Measurements from ENCODE around the gene RANGAP1. TPM values are rescaled to one million over a fixed set of nuclear protein-coding genes. Genes with fewer than 3 reads are reported as not detected.
"Not testable (repeated sequence)": the region's sequence is repeated elsewhere in the genome, so short reads cannot be mapped to it uniquely, and the experiment has no call there.

Gene RANGAP1
- polyA plus RNA-seq, 1 donor (not counting 4 experiments of a cell fraction or from before 2014, with no cell fraction given): 85.9 TPM

DNA sequence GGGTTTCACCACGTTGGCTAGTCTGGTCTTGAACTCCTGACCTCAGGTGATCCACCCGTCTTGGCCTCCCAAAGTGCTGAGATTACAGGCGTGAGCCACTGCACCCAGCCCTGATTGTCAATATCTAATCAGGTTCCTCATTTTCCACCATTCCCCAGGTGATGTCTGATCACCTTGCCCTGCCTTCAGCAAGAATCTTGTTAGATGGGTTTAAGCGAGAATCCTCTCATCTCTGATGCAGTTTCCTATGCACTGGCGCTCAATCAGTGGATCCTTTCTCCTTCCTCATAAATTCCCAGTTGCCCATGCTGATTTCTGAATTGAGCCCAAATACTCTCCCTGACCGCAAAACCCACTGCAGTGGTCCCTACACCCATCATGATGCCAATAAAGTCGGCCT is 14.7 kb upstream of the RANGAP1 start:
- peak overlapping the region; percentile 75 for H3K27ac ChIP-seq (ENCODE audit: control insufficient read depth, insufficient read depth, low read length)
- H3K36me3 ChIP-seq (ENCODE audit: control insufficient read depth in 2 of 2, extremely low read depth in 1 of 2, insufficient read depth in 2 of 2, low read length in 2 of 2): peaks cover 1 to 7% of the 10 kb centered on the region in 2 experiments
- H3K4me3 ChIP-seq (ENCODE audit: control insufficient read depth in 2 of 3, extremely low read depth in 1 of 3, insufficient read depth in 2 of 3, low read depth in 1 of 3, low read length in 3 of 3): peak overlapping the region; percentile 65 to 94 (median 76)
- DNase-seq (ENCODE audit: low read depth, low spot score): no peak
- peak overlapping the region; percentile 93 for H3K9ac ChIP-seq (ENCODE audit: control insufficient read depth, extremely low read depth, insufficient read depth, low read length)
- dilution Hi-C loops (cut with MboI; ENCODE audit: extremely low pct_ligation_motif_present, low sequenced_read_pairs): no loop called here
- H3K9me3 ChIP-seq (ENCODE audit: control insufficient read depth, low read depth, low read length): no peaks in the 10 kb centered on the region
- H3K9me1 ChIP-seq (ENCODE audit: control insufficient read depth, extremely low read depth, insufficient read depth, low read length): no peaks in the 10 kb centered on the region
- H3K4me2 ChIP-seq (ENCODE audit: control insufficient read depth, extremely low read depth, insufficient read depth, low read depth, low read length): peak overlapping the region; percentile 99
- peak overlapping the region; percentile 54 for H2AFZ ChIP-seq (ENCODE audit: control insufficient read depth, low read length)
- peaks cover 23% of the 10 kb centered on the region for H3K4me1 ChIP-seq (ENCODE audit: control insufficient read depth, extremely low read depth, insufficient read depth, low read length)
- H4K20me1 ChIP-seq (ENCODE audit: control insufficient read depth, extremely low read depth, insufficient read depth, low read length): no peaks in the 10 kb centered on the region
- peaks cover 44% of the 10 kb centered on the region for H3K79me2 ChIP-seq (ENCODE audit: control insufficient read depth, insufficient read depth, low read length)
- no peak for FAIRE-seq
- TF ChIP-seq CTCF (optimal IDR thresholded peaks at IDR 0.05 in 1 of 3, IDR thresholded peaks at IDR 0.05 in 1 of 3, conservative IDR thresholded peaks at IDR 0.05 in 1 of 3; ENCODE audit: extremely low read depth in 1 of 3, insufficient read depth in 2 of 3, low read length in 3 of 3) (no peak), EZH2 (IDR thresholded peaks at IDR 0.05; ENCODE audit: low read length) (no peak)
- no peaks in the 10 kb centered on the region for H3K27me3 ChIP-seq (ENCODE audit: control insufficient read depth, extremely low read depth, insufficient read depth, low read length)

DNA sequence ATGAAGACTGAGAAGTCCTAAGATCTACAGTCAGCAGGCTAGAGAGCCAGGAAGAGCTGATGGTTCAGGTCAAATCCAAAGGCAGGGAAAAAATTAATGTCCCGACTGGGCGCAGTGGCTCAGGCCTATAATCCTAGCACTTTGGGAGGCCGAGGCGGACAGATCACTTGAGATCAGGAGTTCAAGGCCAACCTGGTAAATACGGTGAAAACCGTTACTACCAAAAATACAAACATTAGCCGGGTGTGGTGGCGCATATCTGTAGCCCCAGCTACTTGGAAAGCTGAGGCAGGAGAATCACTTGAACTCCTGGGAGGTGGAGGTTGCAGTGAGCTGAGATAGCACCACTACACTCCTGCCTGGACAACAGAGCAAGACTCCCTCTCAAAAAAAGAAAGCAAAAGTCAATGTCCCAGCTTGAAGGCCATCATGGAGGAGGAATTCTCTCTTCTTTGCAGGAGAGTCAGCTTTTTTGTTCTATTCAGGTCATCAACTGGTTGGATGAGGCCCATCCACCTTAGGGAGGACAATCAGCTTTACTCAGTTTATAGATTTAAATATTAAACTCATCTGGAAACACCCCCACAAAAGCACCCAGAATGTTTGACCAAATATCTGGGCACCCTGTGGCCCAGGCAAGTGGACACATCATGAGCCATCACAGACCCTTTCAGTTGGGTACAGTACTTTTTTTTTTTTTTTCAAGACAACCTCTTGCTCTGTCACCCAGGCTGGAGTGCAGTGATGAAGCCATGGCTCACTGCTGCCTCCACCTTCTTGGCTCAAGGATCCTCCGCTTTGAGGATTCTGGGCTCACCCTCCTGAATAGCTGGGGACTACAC is 11.1 kb upstream of the RANGAP1 start:
- Histone ChIP-seq H2AFZ (ENCODE audit: control insufficient read depth, low read length) (no peak overlapping the region), H3K9me1 (ENCODE audit: control insufficient read depth, extremely low read depth, insufficient read depth, low read length) (no peaks in the 10 kb centered on the region), H3K79me2 (ENCODE audit: control insufficient read depth, insufficient read depth, low read length) (peaks cover 14% of the 10 kb centered on the region), H3K9ac (ENCODE audit: control insufficient read depth, extremely low read depth, insufficient read depth, low read length) (no peak overlapping the region), H3K36me3 (ENCODE audit: control insufficient read depth in 2 of 2, extremely low read depth in 1 of 2, insufficient read depth in 2 of 2, low read length in 2 of 2) (no peaks in the 10 kb centered on the region), H3K4me2 (ENCODE audit: control insufficient read depth, extremely low read depth, insufficient read depth, low read depth, low read length) (no peak overlapping the region), H3K9me3 (ENCODE audit: control insufficient read depth, low read depth, low read length) (no peaks in the 10 kb centered on the region), H3K4me3 (ENCODE audit: control insufficient read depth in 2 of 3, extremely low read depth in 1 of 3, insufficient read depth in 2 of 3, low read depth in 1 of 3, low read length in 3 of 3) (no peak overlapping the region), H3K27ac (ENCODE audit: control insufficient read depth, insufficient read depth, low read length) (no peak overlapping the region), H4K20me1 (ENCODE audit: control insufficient read depth, extremely low read depth, insufficient read depth, low read length) (no peaks in the 10 kb centered on the region), H3K27me3 (ENCODE audit: control insufficient read depth, extremely low read depth, insufficient read depth, low read length) (no peaks in the 10 kb centered on the region), H3K4me1 (ENCODE audit: control insufficient read depth, extremely low read depth, insufficient read depth, low read length) (peaks cover 6% of the 10 kb centered on the region)
- FAIRE-seq: no peak
- dilution Hi-C loops (cut with MboI; ENCODE audit: extremely low pct_ligation_motif_present, low sequenced_read_pairs): no loop called here
- DNase-seq (ENCODE audit: low read depth, low spot score): no peak
- no peak for TF ChIP-seq EZH2 (IDR thresholded peaks at IDR 0.05; ENCODE audit: low read length)
- no peak for TF ChIP-seq CTCF (optimal IDR thresholded peaks at IDR 0.05 in 1 of 3, IDR thresholded peaks at IDR 0.05 in 1 of 3, conservative IDR thresholded peaks at IDR 0.05 in 1 of 3; ENCODE audit: extremely low read depth in 1 of 3, insufficient read depth in 2 of 3, low read length in 3 of 3)

- H3K4me1 ChIP-seq (ENCODE audit: control insufficient read depth, extremely low read depth, insufficient read depth, low read length): peaks cover 13% of the 10 kb centered on the region
- H3K79me2 ChIP-seq (ENCODE audit: control insufficient read depth, insufficient read depth, low read length); dilution Hi-C loops (cut with MboI; ENCODE audit: extremely low pct_ligation_motif_present, low sequenced_read_pairs): not testable (repeated sequence)
These were observed 8.8 kb upstream of the RANGAP1 start for GRCh38 chr22:41294816-41295215.

More at GRCh38 chr22:41294816-41295215, 8.8 kb upstream of the RANGAP1 start:
- not testable (repeated sequence) for DNase-seq (ENCODE audit: low read depth, low spot score); H3K9me1 ChIP-seq (ENCODE audit: control insufficient read depth, extremely low read depth, insufficient read depth, low read length); FAIRE-seq; H3K27me3 ChIP-seq (ENCODE audit: control insufficient read depth, extremely low read depth, insufficient read depth, low read length); H3K4me2 ChIP-seq (ENCODE audit: control insufficient read depth, extremely low read depth, insufficient read depth, low read depth, low read length); H4K20me1 ChIP-seq (ENCODE audit: control insufficient read depth, extremely low read depth, insufficient read depth, low read length); H3K27ac ChIP-seq (ENCODE audit: control insufficient read depth, insufficient read depth, low read length); H2AFZ ChIP-seq (ENCODE audit: control insufficient read depth, low read length); H3K9ac ChIP-seq (ENCODE audit: control insufficient read depth, extremely low read depth, insufficient read depth, low read length); H3K4me3 ChIP-seq (ENCODE audit: control insufficient read depth in 2 of 3, extremely low read depth in 1 of 3, insufficient read depth in 2 of 3, low read depth in 1 of 3, low read length in 3 of 3); H3K36me3 ChIP-seq (ENCODE audit: control insufficient read depth in 2 of 2, extremely low read depth in 1 of 2, insufficient read depth in 2 of 2, low read length in 2 of 2); H3K9me3 ChIP-seq (ENCODE audit: control insufficient read depth, low read depth, low read length)
